ENCODE measurements around the gene LDHAL6B. TPM values are rescaled to one million over a fixed set of nuclear protein-coding genes. Genes with fewer than 3 reads are reported as not detected.
A peak's percentile ranks its signal among the peaks of the same experiment; 100 is the strongest.
"Not testable (repeated sequence)": the region's sequence is repeated elsewhere in the genome, so short reads cannot be mapped to it uniquely, and the experiment has no call there.

LDHAL6B gene
- total RNA-seq: not detected
- polyA plus RNA-seq: not detected
- long read RNA-seq, donor 1: 0 reads
- long read RNA-seq, donor 2: 0 reads
- long read RNA-seq, donor 3: 0 reads
- long read RNA-seq, donor 4: 0 reads
- long read RNA-seq, donor 5: 0 reads
- long read RNA-seq, donor 6: 0 reads
- long read RNA-seq, donor 7: 0 reads
- long read RNA-seq, donor 8: 0 reads
- long read RNA-seq, donor 9: 0 reads
- long read RNA-seq, donor 10: 0 reads

DNA sequence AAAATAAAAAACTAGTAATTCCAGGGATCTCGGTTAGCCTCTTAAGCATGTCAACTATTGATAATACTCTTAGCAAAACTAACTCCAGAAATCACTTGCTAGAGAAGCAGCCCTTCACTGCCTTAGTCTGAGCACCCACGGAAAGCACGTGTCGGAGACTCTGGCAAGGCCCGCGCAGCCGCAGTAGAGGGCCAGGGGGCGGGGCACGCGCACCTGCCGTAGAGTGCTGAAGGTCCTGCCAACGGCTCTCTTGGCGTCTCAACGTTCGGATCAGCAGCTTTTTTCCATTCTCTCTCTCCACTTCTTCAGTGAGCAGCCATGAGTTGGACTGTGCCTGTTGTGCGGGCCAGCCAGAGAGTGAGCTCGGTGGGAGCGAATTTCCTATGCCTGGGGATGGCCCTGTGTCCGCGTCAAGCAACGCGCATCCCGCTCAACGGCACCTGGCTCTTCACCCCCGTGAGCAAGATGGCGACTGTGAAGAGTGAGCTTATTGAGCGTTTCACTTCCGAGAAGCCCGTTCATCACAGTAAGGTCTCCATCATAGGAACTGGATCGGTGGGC lies at the start of gene LDHAL6B:
Gene LDHAL6B (plus strand): TSS at position 221 of the 561 bp plus-strand sequence. CDS start 98 bp downstream, at position 319.
- Histone ChIP-seq H3K4me3 (ENCODE audit: low read length in 2 of 2) (no peak within 1 kb of the TSS), H3K27ac (ENCODE audit: low read depth in 1 of 2, low read length in 1 of 2) (no peak within 1 kb of the TSS), H3K4me1 (ENCODE audit: control insufficient read depth in 2 of 2, insufficient read depth in 2 of 2, low read length in 2 of 2) (no peaks in the 10 kb centered on the region), H3K9me3 (ENCODE audit: control insufficient read depth in 2 of 2, insufficient read depth in 1 of 2, low read length in 1 of 2) (no peaks in the 10 kb centered on the region), H3K36me3 (ENCODE audit: control insufficient read depth in 2 of 2, insufficient read depth in 2 of 2, low read length in 1 of 2) (no peaks in the 10 kb centered on the region), H3K27me3 (ENCODE audit: control insufficient read depth in 2 of 2, insufficient read depth in 1 of 2, low read length in 1 of 2) (no peaks in the 10 kb centered on the region)
- DNase-seq (ENCODE audit: low read depth in 6 of 9, low spot score in 9 of 9): no peak
- 96% methylated on average over 30 of the region's 30 CpGs for WGBS

DNA sequence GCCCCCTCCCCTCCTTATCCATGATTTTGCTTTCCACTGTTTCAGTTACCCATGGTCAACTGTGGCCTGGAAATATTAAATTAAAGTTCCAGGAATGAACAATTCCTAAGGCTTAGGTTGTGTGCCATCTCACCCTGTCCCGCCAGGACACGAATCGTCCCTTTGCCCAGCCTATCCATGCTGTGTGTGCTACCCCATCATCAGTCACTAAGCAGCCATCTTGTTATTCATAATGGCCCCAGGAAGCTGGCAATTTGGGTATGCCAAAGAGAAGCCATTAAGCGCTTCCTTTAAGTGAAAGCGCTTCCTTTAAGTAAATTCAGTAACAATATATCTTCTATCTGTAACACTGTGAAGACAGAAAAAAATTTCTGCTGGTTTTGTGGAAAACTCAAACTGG lies 49.2 kb upstream of the LDHAL6B start:
- WGBS: 98% methylated on average over 5 of the region's 5 CpGs
- Histone ChIP-seq H3K27ac (ENCODE audit: low read depth in 1 of 2, low read length in 1 of 2) (no peak overlapping the region), H3K9me3 (ENCODE audit: control insufficient read depth in 2 of 2, insufficient read depth in 1 of 2, low read length in 1 of 2) (no peaks in the 10 kb centered on the region), H3K4me3 (ENCODE audit: low read length in 2 of 2) (no peak overlapping the region), H3K36me3 (ENCODE audit: control insufficient read depth in 2 of 2, insufficient read depth in 2 of 2, low read length in 1 of 2) (peaks cover 0 to 2% of the 10 kb centered on the region in 2 donors), H3K27me3 (ENCODE audit: control insufficient read depth in 2 of 2, insufficient read depth in 1 of 2, low read length in 1 of 2) (no peaks in the 10 kb centered on the region), H3K4me1 (ENCODE audit: control insufficient read depth in 2 of 2, insufficient read depth in 2 of 2, low read length in 2 of 2) (peaks cover 0 to 2% of the 10 kb centered on the region in 2 donors)
- no peak for DNase-seq (ENCODE audit: low read depth in 6 of 9, low spot score in 9 of 9)

DNA sequence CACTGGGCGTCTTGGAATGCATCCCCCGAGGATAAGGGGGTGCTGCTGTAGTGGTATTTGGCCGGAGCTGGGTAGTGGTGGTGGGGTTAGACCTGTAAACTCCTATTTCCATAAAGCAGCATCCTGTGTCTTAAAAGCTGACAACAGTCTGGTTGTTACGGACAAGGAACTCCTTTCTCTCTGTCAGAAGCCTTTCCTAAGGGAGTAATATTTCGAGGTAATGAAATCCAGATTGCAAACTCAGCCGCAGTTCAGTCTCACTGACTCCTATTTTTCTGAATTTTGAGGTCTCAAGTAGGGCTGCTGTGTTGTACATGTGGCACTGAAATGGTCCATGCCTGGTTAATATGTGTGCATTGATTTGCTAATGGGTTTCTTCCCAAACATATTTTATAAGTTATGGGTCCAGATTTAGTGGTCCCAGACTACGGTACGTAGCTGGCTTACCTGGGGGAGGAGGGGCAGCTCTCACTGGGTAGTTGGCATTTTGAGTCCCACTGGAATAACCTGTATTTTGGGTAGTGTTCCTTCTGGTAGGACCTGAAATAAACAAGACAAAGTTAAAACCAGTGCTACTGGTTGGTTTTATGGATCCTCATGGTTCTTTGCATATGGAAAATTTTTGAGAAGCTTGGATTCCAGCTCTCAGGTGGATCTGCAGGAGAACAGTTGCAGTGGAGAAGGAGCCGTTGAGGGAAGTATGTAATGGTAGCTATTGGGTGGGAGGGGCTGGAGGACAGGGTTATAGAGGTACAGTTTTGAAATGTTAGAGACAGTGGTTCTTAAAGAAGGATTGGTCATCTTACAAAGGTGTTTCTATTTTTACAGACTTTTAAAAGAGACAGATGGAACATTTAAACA lies 48.6 kb upstream of the LDHAL6B start:
- Histone ChIP-seq H3K27ac (ENCODE audit: low read depth in 1 of 2, low read length in 1 of 2) (no peak overlapping the region), H3K27me3 (ENCODE audit: control insufficient read depth in 2 of 2, insufficient read depth in 1 of 2, low read length in 1 of 2) (no peaks in the 10 kb centered on the region), H3K4me1 (ENCODE audit: control insufficient read depth in 2 of 2, insufficient read depth in 2 of 2, low read length in 2 of 2) (peaks cover 0 to 2% of the 10 kb centered on the region in 2 donors), H3K9me3 (ENCODE audit: control insufficient read depth in 2 of 2, insufficient read depth in 1 of 2, low read length in 1 of 2) (no peaks in the 10 kb centered on the region), H3K36me3 (ENCODE audit: control insufficient read depth in 2 of 2, insufficient read depth in 2 of 2, low read length in 1 of 2) (peaks cover 0 to 2% of the 10 kb centered on the region in 2 donors), H3K4me3 (ENCODE audit: low read length in 2 of 2) (no peak overlapping the region)
- WGBS: 98% methylated on average over 9 of the region's 9 CpGs
- DNase-seq (ENCODE audit: low read depth in 6 of 9, low spot score in 9 of 9): no peak

DNA sequence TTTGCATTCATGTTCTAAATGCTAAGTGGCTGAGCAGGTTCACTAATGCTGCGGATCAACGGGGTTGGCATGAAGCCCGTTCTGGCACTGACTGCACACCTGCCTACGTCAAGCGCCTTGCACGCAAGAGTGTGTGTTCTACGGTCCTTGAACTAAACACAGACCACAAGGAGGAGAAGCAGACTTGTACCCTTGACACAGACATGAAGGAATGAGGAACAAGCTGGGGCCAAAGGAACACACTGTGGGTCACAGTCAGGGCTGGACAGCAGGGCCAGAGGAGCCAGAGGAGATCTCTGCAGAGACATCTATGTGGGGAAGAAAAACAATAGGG lies 48.0 kb upstream of the LDHAL6B start:
- Histone ChIP-seq H3K27ac (ENCODE audit: low read depth in 1 of 2, low read length in 1 of 2) (no peak overlapping the region), H3K27me3 (ENCODE audit: control insufficient read depth in 2 of 2, insufficient read depth in 1 of 2, low read length in 1 of 2) (no peaks in the 10 kb centered on the region), H3K4me1 (ENCODE audit: control insufficient read depth in 2 of 2, insufficient read depth in 2 of 2, low read length in 2 of 2) (peaks cover 0 to 2% of the 10 kb centered on the region in 2 donors), H3K36me3 (ENCODE audit: control insufficient read depth in 2 of 2, insufficient read depth in 2 of 2, low read length in 1 of 2) (peaks cover 0 to 2% of the 10 kb centered on the region in 2 donors), H3K9me3 (ENCODE audit: control insufficient read depth in 2 of 2, insufficient read depth in 1 of 2, low read length in 1 of 2) (no peaks in the 10 kb centered on the region), H3K4me3 (ENCODE audit: low read length in 2 of 2) (no peak overlapping the region)
- WGBS: 93% methylated on average over 7 of the region's 7 CpGs
- DNase-seq (ENCODE audit: low read depth in 6 of 9, low spot score in 9 of 9): no peak

DNA sequence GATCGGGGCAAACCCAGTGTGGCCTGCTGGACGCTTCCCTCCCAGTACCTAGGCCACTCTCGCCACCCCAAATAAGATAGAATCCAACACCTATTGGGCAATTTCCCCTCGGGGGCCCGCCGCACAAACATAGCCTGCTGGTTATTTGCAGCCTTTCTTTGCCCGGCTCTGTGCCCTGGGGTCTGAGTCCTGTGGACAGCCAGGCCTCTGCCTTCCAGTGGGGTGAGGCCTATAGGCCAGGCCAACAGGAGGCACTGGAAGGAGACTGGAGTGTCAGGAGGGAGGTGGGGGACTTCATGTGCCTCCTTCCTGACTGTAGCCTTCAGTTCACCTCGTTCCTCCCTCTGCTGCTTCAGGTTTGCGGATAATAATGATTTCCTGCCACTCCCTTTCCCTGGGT lies 47.4 kb upstream of the LDHAL6B start:
- WGBS: 92% methylated on average over 9 of the region's 9 CpGs

DNA sequence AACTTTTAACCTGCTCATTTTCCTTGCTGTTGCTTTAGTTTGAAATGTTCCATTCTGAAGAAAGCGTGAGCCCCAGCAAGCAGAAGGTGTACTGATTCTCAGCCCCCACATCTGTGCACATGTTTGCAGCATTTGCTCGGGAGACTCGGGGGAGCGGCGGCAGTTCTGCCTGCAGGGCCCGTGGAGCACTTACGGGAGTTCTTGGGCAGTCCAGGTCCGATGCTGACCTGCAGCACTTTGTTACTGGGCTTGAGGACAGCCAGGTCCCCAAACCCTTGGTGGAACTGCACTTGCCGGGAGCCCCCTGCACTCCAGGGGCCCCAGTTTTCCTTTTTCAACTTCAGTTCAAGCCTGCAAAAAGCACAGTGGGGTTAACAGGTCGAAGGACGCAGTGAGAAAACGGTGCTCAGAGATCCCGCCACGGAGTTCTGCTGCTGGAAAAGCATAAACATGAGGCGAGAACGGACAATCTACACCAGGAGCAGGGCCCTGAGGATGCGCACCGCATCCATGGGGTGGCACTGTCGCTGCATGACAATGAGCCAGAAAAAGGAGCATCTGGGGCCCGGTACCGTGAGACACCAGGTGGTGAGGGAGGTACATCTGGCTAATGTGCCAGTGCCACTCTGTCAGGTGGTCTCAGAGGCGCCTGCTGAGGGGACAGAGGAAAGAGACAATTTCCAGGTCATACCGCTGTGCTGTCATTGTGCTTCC lies 45.6 kb upstream of the LDHAL6B start:
- 94% methylated on average over 23 of the region's 23 CpGs for WGBS
- no peaks in the 10 kb centered on the region for H3K9me3 ChIP-seq (ENCODE audit: control insufficient read depth in 2 of 2, insufficient read depth in 1 of 2, low read length in 1 of 2)
- no peak overlapping the region for H3K27ac ChIP-seq (ENCODE audit: low read depth in 1 of 2, low read length in 1 of 2)
- peak in 2 of 9 donors; percentile 8 to 10 for DNase-seq (ENCODE audit: low read depth in 6 of 9, low spot score in 9 of 9)
- H3K4me3 ChIP-seq (ENCODE audit: low read length in 2 of 2): no peak overlapping the region
- H3K27me3 ChIP-seq (ENCODE audit: control insufficient read depth in 2 of 2, insufficient read depth in 1 of 2, low read length in 1 of 2): no peaks in the 10 kb centered on the region
- H3K4me1 ChIP-seq (ENCODE audit: control insufficient read depth in 2 of 2, insufficient read depth in 2 of 2, low read length in 2 of 2): peaks cover 0 to 2% of the 10 kb centered on the region in 2 donors
- peaks cover 0 to 2% of the 10 kb centered on the region in 2 donors for H3K36me3 ChIP-seq (ENCODE audit: control insufficient read depth in 2 of 2, insufficient read depth in 2 of 2, low read length in 1 of 2)

More for the DNA sequence above, 47.4 kb upstream of the LDHAL6B start:
- Histone ChIP-seq H3K4me3 (ENCODE audit: low read length in 2 of 2) (no peak overlapping the region), H3K9me3 (ENCODE audit: control insufficient read depth in 2 of 2, insufficient read depth in 1 of 2, low read length in 1 of 2) (no peaks in the 10 kb centered on the region), H3K36me3 (ENCODE audit: control insufficient read depth in 2 of 2, insufficient read depth in 2 of 2, low read length in 1 of 2) (peaks cover 0 to 2% of the 10 kb centered on the region in 2 donors), H3K27ac (ENCODE audit: low read depth in 1 of 2, low read length in 1 of 2) (no peak overlapping the region), H3K27me3 (ENCODE audit: control insufficient read depth in 2 of 2, insufficient read depth in 1 of 2, low read length in 1 of 2) (no peaks in the 10 kb centered on the region), H3K4me1 (ENCODE audit: control insufficient read depth in 2 of 2, insufficient read depth in 2 of 2, low read length in 2 of 2) (peaks cover 0 to 2% of the 10 kb centered on the region in 2 donors)
- no peak for DNase-seq (ENCODE audit: low read depth in 6 of 9, low spot score in 9 of 9)

DNA sequence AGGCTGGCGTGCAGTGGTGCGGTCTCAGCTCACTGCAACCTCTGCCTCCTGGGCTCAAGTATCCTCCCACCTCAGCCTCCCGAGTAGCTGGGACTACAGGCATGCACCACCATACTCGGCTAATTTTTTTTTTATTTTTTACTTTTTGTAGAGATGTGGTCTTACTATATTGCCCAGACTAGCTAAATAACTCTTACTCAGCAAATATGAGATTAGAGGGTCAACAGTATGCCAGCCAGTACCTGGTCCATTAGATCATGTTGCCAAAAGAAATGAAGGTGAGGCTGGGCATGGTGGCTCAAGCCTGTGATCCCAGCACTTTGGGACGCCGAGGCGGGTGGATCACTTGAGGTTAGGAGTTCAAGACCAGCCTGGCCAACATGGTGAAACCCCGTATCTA lies 44.6 kb upstream of the LDHAL6B start:
- H3K4me1 ChIP-seq (ENCODE audit: control insufficient read depth in 2 of 2, insufficient read depth in 2 of 2, low read length in 2 of 2); H3K4me3 ChIP-seq (ENCODE audit: low read length in 2 of 2); H3K27ac ChIP-seq (ENCODE audit: low read depth in 1 of 2, low read length in 1 of 2); H3K27me3 ChIP-seq (ENCODE audit: control insufficient read depth in 2 of 2, insufficient read depth in 1 of 2, low read length in 1 of 2); H3K9me3 ChIP-seq (ENCODE audit: control insufficient read depth in 2 of 2, insufficient read depth in 1 of 2, low read length in 1 of 2); H3K36me3 ChIP-seq (ENCODE audit: control insufficient read depth in 2 of 2, insufficient read depth in 2 of 2, low read length in 1 of 2); DNase-seq (ENCODE audit: low read depth in 6 of 9, low spot score in 9 of 9): not testable (repeated sequence)
- WGBS: 97% methylated on average over 8 of the region's 8 CpGs

DNA sequence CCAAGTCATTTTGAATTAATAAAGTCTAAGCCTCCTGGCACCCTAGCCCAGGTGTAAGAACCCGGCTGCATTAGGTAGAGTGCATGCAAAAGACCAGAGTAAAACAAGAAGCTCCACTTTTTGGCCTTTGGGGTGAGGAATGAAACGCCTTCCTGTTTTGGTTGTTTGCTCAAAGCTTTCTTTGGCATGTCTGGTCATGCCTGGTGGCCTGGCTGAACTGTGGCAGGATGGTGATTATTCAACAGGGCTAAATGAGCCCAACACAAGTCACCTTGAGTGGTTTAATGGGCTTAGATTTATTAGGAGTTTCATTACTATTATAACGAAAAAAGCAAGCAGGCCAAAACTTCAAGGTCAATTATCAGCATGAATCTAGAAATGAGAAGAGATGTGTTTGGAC lies 40.9 kb upstream of the LDHAL6B start:
- no peaks in the 10 kb centered on the region for H3K9me3 ChIP-seq (ENCODE audit: control insufficient read depth in 2 of 2, insufficient read depth in 1 of 2, low read length in 1 of 2)
- 92% methylated on average over 3 of the region's 3 CpGs for WGBS
- H3K4me3 ChIP-seq (ENCODE audit: low read length in 2 of 2): no peak overlapping the region
- peaks cover 0 to 2% of the 10 kb centered on the region in 2 donors for H3K4me1 ChIP-seq (ENCODE audit: control insufficient read depth in 2 of 2, insufficient read depth in 2 of 2, low read length in 2 of 2)
- no peaks in the 10 kb centered on the region for H3K27me3 ChIP-seq (ENCODE audit: control insufficient read depth in 2 of 2, insufficient read depth in 1 of 2, low read length in 1 of 2)
- H3K36me3 ChIP-seq (ENCODE audit: control insufficient read depth in 2 of 2, insufficient read depth in 2 of 2, low read length in 1 of 2): peaks cover 0 to 2% of the 10 kb centered on the region in 2 donors
- H3K27ac ChIP-seq (ENCODE audit: low read depth in 1 of 2, low read length in 1 of 2): peak overlapping the region in 1 of 2 donors; percentile 16
- no peak for DNase-seq (ENCODE audit: low read depth in 6 of 9, low spot score in 9 of 9)

All from thymus (tissue), 14 donors.